Amniotic stem cell (primary cell): ENCODE measurements around the gene HSPBAP1.

ENCODE experiments used
- DNase-seq: peaks from one replicate; lab custom pipeline; 2025; lab: John Stamatoyannopoulos, UW

Gene HSPBAP1, protein sequence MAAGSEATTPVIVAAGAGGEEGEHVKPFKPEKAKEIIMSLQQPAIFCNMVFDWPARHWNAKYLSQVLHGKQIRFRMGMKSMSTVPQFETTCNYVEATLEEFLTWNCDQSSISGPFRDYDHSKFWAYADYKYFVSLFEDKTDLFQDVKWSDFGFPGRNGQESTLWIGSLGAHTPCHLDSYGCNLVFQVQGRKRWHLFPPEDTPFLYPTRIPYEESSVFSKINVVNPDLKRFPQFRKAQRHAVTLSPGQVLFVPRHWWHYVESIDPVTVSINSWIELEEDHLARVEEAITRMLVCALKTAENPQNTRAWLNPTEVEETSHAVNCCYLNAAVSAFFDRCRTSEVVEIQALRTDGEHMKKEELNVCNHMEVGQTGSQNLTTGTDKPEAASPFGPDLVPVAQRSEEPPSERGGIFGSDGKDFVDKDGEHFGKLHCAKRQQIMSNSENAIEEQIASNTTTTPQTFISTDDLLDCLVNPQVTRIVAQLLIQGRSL

DNA sequence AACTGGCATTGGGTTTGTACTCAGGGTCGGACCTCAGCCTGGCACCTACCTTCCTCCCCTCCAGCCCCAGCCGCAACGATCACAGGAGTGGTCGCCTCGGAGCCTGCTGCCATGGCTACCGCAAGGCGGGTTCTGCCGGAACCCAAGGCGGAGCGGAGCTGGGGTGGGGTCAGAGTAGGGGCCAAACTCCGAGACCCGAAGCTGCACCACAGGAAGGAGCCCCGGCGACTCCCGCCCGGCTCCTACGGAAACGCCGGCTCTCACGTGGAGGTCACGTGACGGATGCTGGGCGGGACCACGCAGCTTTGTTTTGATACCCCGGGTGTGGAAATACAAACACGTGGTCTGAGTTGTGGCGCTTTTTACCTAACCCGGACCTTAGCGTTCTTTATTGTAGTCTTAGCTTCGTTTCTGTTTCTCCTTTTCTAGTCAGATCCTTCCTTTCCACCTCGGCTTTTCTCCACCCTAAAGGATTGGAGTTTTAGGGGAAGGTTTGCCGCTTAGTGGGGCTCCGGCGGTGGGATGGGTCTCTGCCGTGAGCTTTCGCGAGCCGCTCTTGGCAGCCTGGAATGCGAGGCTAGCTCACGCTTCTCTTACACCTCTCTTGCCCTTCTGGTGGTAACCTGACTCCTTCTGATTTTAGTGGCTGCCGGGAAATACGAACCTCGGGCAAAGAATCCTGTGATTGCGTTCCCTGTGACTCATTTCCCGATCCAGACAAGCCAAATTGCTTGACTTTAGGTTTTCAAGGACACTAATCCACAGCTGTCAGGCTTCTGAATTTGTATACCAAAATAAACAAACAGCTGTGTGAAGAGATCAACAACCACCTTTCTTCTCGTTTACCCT lies at the start of gene HSPBAP1:
Gene HSPBAP1 (minus strand): TSS at position 264 of the 849 bp plus-strand sequence. CDS start 151 bp downstream, at position 113.
- no peak for DNase-seq

DNA sequence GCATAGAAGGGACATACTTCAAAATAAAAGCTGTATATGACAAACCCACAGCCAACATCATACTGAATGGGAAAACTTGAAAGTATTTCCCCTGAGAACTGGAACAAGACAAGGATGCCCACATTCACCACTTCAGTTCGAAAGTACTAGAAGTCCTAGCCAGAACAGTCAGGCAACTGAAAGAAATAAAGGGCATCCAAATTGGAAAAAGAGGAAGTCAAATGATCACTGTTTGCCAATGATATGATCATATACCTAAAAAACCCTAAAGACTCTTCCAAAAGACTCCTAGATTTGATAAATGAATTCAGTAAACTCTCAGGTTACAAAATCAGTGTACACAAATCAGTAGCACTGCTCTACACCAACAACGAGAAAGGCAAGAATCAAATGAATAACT lies 42.0 kb upstream of the HSPBAP1 start:
- DNase-seq = no peak

DNA sequence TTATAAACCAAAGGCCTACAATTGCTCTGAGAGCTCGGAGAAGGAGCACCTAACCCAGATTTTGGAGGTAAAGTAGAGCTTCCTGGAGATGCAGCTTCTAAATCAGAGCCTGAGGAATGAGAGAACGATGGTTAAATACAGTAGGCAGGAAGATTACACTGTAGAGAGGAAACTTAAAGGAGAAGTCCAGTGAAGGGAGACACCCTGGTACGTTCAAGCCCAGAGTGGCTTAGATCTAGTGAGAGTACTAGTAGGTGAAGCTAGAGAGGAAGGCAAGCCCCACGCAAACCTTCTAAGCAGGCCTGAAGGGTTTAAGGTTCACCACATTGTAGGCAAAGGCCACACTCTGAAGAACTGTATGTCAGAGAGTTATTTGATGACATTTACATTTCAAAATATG lies 34.6 kb upstream of the HSPBAP1 start:
- DNase-seq = no peak

DNA sequence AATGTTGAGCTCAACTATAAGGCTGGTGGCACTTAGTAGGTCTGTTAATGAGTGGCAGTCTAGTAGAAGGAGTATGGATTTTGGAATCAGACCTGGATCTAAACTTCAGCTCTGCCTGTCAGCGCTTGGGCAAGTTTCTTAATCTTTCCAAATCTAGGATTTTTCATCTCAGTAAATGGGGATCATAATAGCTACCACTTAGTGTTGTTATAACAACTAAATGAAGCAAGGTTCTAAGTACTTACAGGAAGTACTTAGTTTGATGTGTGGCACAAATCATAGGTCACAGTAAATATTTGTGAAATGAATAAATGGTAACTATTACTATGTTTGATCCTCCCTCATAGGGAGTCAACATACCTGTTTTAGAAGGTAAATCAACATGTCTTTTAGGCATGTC lies 32.6 kb upstream of the HSPBAP1 start:
- no peak for DNase-seq

DNA sequence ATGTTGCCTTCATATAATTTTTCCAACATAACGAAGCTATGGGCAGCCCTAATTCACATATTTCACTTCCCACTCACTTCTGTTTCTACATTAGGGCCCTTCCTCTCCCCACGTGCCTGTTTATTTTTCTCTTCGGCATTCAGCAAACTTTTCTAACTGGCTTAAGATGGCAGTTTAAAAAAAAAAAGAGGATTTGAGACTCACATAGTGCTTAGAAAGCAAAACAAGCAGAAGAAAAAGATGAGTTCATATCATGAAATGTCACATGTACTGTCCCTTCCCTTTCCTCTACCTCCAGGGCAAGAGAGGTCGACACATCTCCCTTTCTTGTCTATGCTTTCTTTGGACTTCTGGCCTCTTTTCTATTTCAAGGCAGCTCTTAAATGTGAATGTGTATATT lies 31.8 kb upstream of the HSPBAP1 start:
- DNase-seq = no peak

DNA sequence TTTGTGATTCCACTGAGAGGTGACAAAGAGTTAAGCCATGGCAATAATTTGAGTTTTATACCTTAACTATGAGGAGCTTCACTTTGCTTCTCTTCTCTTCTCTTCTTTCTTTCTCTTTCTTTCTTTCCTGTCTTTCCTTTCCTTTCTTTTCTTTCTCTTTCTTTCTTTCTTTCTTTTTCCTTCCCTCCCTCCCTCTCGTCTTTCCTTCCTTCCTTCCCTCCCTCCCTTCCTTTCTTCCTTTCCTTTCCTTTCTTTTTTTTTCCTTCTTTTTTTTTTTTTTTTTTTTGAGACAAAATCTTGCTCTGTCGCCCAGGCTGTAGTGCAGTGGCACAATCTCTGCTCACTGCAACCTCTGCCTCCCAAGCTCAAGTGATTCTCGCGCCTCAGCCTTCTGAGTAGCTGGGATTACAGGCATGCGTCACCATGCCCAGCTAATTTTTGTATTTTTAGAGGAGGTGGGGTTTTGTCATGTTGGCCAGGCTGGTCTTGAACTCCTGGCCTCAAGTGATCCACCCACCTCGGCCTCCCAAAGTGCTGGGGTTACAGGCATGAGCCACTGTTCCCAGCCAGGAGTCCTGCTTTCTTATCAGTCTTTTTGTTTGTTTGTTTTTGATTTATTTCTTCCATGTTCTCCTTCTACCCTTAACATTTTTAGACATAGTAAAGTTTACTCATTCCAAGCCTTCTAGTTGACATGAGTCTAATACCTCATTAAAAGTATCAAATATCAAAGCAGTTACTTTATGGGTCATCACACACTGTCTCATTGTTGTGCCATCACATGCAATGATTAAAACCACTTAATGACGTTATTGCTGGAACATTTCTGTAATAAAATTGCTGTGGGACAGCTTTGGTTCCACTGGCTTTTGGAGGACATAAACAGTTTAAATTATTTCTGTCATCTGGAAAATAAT lies 31.1 kb upstream of the HSPBAP1 start:
- DNase-seq = no peak

DNA sequence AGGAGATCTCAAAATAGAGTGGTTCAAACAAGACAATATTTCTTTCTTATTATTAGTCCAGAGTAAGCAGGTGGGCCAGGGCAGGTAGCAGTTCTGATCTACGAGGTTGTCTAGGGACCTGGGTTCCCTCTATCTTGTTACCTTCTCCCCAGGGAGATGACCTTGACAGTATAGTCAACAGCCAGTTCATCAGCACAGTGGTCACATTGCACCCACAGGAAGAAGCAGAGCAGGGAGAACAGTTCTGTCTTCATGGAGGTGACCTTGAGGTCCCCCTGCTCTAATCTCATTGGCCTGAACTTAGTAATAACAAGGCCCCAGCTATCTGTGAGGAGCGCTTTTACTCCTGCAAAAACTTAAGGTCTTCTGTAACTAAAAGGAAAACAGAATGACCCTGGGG lies 23.0 kb upstream of the HSPBAP1 start:
- DNase-seq = no peak

DNA sequence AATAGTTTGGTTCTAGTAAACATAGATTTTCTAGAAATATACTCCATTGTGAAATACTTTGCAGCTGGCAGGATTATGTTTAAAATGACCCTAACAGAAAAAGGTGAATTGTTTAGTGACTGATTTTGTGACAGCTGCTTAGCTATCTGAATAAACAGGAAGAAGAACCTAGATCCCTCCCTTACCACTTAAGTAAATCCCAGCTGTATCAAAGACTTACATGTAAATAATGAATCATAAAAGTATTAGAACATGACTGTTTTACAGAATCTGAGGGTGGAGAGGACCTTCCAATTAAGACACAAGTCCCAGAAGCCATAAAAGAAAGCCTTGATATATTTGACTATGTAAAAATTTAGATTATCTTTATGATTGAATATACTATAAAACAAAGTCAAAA lies 17.1 kb upstream of the HSPBAP1 start:
- no peak for DNase-seq

DNA sequence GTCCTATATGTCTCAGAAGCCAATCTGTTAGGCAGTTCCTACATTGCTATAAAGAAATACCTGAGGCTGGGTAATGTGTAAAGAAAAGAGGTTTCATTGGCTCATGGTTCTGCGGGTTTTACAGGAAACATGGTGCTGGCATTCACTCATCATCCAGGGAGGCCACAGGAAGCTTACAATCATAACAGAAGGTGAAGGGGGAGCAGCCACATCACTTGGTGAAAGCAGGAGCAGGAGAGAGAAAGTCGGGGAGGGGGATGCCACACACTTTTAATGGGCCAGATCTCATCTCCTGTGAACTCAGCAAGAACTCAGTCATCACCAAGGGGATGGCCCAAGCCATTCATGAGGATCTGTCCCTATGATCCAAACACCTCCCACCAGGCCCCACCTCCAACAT lies 10.3 kb upstream of the HSPBAP1 start:
- no peak for DNase-seq

DNA sequence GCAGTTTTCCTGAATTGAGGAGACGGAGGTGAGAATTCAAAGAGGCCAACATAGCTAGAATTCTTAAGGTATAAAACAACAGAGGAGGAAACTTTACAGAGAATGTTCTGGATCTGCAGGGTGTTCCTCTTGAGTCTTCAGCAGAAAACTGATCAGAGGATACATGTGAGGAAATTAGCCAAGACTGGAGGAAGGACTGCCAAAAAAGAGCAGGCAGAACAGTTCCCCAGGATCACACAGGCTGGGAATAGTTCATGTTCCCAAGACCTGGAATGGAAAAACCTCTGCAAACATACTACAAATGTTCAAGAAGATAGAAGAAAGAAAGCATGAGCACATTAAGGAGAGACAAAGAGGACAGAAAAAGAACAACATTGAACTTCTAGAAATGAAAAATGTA lies 8.7 kb upstream of the HSPBAP1 start:
- no peak for DNase-seq

DNA sequence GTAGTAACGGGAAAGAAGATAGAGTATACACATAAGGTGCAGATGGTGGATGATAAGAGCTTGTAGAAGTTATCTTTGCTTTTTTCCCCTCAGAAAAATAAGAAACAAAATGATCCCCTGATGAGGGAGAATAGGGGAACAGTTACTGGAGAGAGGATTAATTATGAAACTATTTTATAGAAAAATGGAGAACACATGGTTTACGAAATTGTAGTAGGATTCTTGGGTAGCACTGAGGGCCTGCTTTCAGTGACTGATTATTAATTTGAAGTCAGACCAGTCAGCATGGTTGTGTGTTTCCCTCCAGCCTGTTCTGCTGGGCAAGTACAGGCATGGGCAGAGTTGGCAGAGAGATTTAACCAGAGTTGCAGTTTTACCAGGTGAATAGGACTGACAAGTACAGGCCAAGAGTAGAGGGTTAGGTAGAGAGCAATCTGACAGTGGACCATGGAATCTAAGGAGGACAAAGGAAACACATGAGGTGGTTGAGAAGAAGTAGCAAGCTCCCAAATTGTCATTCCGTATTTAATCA lies 7.1 kb upstream of the HSPBAP1 start:
- no peak for DNase-seq

DNA sequence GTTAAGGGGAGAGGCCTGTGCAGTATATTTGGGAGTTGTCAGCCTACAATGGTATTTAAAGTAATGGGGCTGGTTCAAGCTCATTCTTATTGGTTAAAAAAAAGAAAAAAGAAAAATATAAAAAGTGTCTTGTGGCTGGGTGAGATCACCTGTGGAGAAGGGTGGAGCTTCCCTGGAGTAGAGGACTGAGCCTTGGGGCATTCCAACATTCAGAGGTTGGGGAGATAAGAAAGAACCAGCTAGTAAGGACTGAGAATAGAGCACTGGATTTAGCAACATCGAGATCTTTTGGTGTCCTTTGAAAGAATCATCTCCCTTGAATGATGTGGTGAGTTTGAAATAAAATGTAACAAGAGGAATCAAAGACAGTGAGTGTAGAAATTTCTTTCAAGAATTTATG lies 6.4 kb upstream of the HSPBAP1 start:
- no peak for DNase-seq

DNA sequence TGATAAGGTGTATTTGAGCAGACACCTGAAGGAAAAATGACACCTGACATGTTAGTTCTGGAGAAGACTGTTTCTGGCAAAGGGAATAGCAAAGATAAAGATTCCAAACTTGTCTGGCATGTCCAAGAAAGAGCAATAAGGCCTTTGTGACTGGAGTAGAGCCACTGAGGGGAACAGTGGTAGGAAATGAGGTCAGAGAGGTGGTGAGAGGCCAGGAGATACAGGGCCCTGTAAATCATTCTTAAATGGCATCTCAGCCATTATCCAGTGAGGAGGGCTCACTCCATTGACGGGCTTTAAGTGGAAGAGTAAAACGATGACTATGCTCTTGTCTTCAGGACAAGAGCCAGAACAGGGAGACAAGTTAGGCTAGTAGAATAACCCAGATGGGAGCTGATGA lies 5.7 kb upstream of the HSPBAP1 start:
- no peak for DNase-seq

DNA sequence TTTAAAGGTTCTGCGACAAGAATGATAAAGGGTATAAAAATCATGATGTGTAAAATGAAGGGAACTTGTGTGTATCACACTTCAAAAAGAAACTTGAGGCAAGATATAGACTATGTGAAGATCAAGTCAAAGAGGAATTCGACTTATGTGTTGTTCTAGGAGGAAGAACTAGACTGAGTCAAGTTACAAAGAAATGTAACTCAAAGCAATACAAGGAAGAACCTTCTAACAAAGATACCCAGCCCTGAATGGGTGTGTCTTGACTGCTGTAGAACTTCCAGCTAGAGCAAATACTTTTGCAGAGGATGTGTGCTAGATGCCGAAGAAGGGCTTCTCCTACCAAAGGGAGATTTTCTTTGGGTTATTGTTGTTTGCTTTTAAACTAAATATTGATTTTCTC lies 3.7 kb upstream of the HSPBAP1 start:
- DNase-seq = no peak

DNA sequence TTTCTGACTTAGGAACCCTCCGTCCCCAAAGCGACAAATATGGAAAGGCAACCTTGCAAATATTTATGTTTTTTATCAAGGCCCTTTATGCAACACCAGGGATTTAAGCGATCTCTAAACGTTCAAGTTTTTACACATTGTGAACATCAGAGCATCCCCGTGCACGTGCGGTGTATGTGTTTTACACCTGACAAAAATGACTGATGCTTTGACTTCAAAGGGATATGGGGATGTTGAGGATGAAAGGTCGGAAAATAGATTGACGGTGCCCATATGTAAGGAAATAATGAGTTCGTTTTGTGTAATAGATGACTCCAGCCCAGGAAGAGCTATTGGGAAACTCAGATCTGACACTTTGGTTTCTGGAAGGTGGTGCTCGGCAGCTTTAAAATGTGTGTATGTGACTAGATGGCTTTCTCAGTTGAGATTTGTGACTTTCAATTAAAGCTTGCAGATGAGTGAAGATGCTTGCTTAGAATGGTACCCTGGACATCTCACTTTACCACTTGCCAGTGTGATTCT lies 2.1 kb upstream of the HSPBAP1 start:
- DNase-seq = no peak

DNA sequence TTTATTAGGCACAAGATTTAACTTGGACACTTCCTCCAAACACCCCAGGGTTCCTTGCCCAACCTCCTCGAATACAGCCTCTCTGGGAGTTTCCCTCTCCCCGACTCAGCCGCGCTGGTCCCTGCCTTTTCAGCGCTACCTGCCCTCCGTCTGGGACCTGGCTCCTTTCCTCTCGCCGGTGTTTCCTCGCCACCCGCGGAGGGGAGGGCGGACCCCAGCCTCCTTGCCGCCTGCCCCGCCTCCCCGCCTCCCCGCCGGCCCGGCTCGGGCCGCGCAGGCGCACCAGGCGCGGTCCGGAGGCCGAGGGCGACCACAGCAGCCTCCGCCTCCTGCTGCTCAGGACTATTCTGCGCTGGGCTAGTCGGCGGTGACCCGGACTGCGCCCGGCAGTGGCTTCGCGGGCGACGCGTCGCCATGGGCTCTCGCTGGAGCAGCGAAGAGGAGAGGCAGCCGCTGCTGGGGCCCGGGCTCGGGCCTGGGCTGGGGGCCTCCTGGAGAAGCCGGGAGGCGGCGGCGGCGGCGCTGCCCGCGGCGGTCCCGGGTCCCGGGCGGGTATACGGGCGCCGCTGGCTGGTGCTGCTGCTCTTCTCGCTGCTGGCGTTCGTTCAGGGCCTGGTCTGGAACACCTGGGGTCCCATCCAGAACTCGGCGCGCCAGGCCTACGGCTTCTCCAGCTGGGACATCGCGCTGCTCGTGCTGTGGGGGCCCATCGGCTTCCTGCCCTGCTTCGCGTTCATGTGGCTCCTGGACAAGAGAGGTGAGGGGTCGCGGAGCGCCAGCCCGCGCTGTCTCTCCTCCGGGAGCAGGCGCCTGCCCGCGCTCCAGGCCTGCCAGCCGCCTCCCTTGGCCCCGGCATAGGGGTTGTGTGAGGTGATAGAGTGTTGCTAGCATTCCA lies 1.4 kb upstream of the HSPBAP1 start, which contains the start of gene SLC49A4:
Gene SLC49A4 (plus strand): TSS at position 291 of the 895 bp plus-strand sequence. CDS start 124 bp downstream, at position 415.
- DNase-seq = no peak

DNA sequence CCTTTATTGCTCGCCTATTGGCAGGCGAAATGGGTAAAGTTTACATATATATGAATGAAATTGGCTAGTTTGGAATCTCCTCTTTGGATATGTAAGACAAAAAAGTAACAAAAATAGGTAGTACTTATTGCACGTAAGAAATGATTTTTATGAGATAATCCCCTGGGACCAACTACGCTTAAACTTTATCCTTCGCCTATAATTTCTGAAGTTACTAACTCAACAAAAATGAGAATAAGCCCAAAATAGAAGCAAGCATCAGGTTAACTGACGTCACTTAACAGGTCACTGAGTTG lies 800 bp upstream of the HSPBAP1 start:
- DNase-seq = no peak

DNA sequence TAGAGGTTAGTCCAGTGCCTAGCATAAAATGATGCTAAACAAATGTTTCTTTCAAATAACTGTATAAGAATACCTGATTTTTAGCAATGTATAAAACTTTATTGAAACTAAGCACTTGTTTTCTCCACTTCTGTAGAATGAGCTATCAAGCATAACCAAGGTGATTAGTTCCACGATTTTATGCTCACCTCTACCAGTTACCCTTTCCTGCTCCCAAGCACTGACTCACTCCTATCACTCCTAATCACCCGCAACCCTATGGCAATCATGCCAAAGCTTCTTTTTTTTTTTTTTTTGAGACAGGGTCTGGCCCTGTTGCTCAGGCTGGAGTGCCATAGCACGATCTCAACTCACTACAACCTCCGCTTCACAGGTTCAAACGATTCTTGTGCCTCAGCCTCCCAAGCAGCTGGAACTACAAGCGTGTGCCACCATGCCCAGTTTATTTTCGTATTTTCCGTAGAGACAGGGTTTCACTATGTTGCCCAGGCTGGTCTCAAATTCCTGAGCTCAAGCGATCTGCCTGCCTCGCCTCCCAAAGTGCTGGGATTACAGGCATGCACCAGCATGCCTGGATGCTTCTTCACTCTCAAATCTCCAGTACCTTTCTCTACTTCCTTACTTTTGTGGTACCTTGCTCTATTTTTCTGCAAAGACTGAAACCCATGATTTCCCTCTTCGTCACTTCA lies 3.9 kb downstream of the HSPBAP1 start:
- no peak for DNase-seq

DNA sequence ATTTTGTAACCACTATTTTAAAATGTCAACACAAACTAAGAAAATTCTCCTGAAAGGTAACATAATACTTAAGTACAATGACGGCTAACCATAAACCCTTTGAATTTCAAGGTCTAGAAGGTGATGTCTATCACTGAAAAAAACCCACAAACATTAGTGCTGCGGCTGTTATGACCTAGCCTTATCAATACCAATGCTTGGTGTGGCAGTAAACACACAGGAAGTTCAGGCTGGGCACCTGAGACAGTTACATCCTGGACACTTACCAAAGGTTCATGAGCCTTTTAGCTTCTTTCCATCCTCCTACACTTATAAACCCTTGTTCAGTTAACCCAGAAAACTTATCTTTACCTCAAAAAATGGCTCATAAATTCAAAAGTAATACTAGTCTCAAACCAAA lies 5.8 kb downstream of the HSPBAP1 start:
- no peak for DNase-seq

DNA sequence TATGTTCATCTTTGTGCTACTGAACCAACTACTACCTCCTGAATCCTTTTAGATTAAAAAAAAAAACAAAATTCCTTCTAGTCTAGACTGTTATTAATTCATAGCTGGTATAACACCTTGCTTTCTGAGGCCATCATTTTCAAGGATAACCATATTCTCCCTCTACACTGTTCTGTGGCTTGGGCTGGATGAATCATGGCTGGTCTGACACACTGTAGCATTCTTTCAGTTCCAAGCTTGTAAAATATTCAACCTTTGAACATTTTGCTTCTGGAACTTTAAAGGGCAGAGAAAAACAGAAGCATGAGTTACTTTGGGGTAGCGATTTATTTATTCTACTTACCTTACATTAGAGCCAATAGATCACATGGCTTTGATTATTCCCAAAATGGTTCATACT lies 7.6 kb downstream of the HSPBAP1 start:
- no peak for DNase-seq
